Inferior parietal cortex (tissue), 1 donor: ENCODE results near the gene OR10J1.
"Not testable (repeated sequence)": the region's sequence is repeated elsewhere in the genome, so short reads cannot be mapped to it uniquely, and the experiment has no call there.

Experiments
- DNase-seq: peaks from one replicate; pipeline ENCODE4 v3.0.0-alpha.2; 2016; ENCODE audit errors: extremely low spot score

OR10J1 gene

GRCh38 chr1:159439422-159439821 is at the start of gene OR10J1:
OR10J1 (plus strand) TSS chr1:159439722; CDS start chr1:159439792, 70 bp downstream.
- DNase-seq: no peak

- no peak for DNase-seq
These were observed 32.7 kb upstream of the OR10J1 start for GRCh38 chr1:159406821-159407220.

GRCh38 chr1:159408862-159409400 is 30.6 kb upstream of the OR10J1 start:
- no peak for DNase-seq

- DNase-seq: no peak
These were observed 17.7 kb upstream of the OR10J1 start for GRCh38 chr1:159421821-159422220.

GRCh38 chr1:159428536-159428935 is 11.0 kb upstream of the OR10J1 start:
- DNase-seq: no peak

GRCh38 chr1:159429074-159429861 is 10.3 kb upstream of the OR10J1 start:
- DNase-seq: no peak

- DNase-seq: no peak
These were observed 8.5 kb upstream of the OR10J1 start for GRCh38 chr1:159430985-159431384.

- DNase-seq: no peak
These were observed 7.6 kb upstream of the OR10J1 start, which contains the start of gene OR10J4 for GRCh38 chr1:159431904-159432303. OR10J4 (plus strand) TSS chr1:159432204.

- DNase-seq: no peak
These were observed 3.1 kb upstream of the OR10J1 start for GRCh38 chr1:159436469-159436868.

- DNase-seq: no peak
These were observed 1.8 kb downstream of the OR10J1 start for GRCh38 chr1:159441360-159441759.

- DNase-seq: no peak
These were observed 2.9 kb downstream of the OR10J1 start for GRCh38 chr1:159442428-159442827.

- no peak for DNase-seq
These were observed 3.7 kb downstream of the OR10J1 start for GRCh38 chr1:159443066-159443750.

GRCh38 chr1:159444511-159444910 is 5.0 kb downstream of the OR10J1 start:
- no peak for DNase-seq

- DNase-seq: no peak
These were observed 8.7 kb downstream of the OR10J1 start for GRCh38 chr1:159448181-159448580.

- DNase-seq: not testable (repeated sequence)
These were observed 10.1 kb downstream of the OR10J1 start for GRCh38 chr1:159449605-159450004.

GRCh38 chr1:159459551-159459950 is 20.0 kb downstream of the OR10J1 start:
- DNase-seq: no peak

GRCh38 chr1:159465191-159465603 is 25.7 kb downstream of the OR10J1 start:
- DNase-seq: no peak

GRCh38 chr1:159468321-159468720 is 28.8 kb downstream of the OR10J1 start:
- no peak for DNase-seq

- peak; percentile 4 for DNase-seq
These were observed 30.5 kb downstream of the OR10J1 start for GRCh38 chr1:159469921-159470533.

- DNase-seq: no peak
These were observed 33.8 kb downstream of the OR10J1 start for GRCh38 chr1:159473335-159473734.

GRCh38 chr1:159474926-159475325 is 35.4 kb downstream of the OR10J1 start:
- no peak for DNase-seq

- no peak for DNase-seq
These were observed 44.0 kb downstream of the OR10J1 start for GRCh38 chr1:159483501-159483900.
